GM18508 (cell line): Measurements from ENCODE around the gene CREB3L2.

ENCODE experiments used
- ATAC-seq: cut with Tn5 transposase; IDR thresholded peaks from one replicate; pipeline ENCODE4 v1.9.1; 2021; ENCODE audit warnings: moderate number of reproducible peaks; ENCODE audit not compliant: insufficient read depth, unreplicated experiment

The CREB3L2 gene

GRCh38 chr7:137954614-137955013, 47.3 kb downstream of the CREB3L2 start:
- no peak for ATAC-seq

DNA sequence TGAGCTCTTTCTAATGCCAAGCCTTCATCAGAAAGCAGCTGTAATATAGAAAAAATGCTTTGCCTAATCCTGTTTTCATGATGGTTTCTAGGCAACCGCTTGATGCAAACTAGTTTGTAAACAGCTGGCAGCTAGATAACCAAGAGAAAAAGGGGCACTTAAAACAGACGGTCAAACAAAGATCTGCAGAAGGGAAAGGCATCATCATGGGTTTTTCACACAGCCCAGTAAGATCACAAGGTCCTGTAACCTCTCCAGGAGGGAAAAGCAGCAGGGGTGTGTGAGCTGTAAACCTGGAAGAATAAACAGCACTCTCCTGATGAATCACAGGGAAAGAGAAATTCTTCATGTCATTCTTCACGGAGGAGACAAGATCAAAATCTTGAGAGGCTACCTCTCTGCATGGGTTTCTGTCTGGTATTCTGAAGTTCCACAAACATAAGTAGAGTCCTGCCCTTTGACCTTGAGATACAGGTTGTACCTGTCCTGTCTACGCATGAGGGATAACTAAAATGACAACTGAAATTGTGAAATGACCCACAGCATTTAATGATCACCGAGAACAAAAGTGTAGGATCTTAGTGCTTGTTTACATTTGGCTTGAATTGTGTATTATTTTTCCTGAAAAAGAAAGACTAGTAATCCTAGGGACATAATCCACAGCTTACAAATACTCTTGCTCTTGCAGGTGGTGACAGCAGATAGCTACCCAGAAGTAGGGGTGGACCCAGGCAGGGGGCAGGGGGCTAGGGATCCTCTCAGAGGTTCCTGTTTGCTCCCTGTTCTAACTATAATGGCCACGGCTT, 48.0 kb downstream of the CREB3L2 start:
- no peak for ATAC-seq

DNA sequence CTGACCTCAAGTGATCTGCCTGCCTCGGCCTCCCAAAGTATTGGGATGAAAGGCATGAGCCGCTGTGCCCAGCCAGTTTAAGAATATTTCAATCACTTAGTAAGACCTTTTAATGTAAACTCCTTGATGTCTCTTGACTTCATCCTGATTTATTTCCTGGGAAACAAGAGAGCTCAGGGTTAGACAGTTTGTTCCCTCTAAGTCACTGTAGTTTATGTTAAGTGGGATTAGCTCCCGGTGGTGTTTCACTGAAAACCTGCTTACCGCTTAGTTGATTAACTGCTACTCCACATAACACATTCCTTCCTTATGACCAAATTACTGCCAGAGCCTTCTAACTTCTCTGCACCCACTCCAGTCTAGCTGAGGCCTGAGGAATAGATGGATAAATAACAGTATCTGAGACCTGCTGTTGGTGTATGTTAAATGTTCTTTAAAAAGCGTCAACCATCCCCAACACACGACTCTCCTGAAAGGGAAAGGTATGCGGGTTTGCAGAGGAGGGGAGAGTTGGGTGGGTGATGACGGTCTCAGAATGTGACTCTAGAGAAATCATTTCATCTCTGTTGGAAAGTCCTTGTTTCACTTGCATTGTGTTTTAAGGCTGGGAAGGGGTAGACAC, 48.7 kb downstream of the CREB3L2 start:
- no peak for ATAC-seq

- no peak for ATAC-seq
These were observed 49.5 kb downstream of the CREB3L2 start for GRCh38 chr7:137952426-137952805.

- no peak for ATAC-seq
These were observed 50.0 kb downstream of the CREB3L2 start for GRCh38 chr7:137951700-137952425.

GRCh38 chr7:137950967-137951366, 50.9 kb downstream of the CREB3L2 start:
- no peak for ATAC-seq

DNA sequence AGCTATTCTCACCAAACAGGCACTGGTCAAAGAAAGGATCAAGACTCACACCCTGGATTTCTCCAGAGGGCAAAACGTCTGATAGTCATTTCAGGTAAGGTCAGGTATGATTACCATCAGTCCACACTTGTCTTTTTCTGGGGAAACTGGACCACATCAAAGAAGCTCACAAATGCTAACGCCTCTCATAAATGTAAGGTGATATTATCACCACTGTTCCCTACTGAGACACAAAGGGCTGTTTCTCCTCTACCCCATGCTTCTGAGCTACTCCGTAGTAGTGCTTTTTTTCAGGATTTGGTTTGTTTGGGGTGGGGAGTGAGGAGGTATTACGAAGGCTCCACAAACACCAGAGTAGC, 51.6 kb downstream of the CREB3L2 start:
- no peak for ATAC-seq

GRCh38 chr7:137949416-137950262, 52.2 kb downstream of the CREB3L2 start:
- ATAC-seq = no peak

DNA sequence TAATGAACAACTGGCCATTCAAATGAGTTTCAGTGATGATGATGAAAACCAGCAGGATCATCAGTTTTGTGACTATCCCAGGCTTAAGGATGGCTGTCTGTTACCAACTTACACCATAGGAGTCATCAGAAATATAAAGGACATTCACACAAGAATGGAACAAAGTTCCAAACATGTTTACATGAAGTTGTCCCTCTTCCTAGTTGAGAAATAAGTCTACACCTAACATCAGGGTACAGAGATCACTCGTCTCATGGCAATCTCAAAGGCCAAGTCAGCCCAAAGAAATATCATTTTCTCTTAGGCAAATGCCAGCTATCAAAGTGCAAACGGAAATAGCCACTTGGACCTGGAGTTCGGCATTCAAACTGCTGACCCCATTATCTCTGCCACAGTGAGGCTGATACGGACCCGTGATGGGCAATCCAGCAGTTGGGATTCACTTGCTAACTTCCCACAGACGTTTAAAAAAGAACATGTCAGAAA, 53.0 kb downstream of the CREB3L2 start:
- ATAC-seq = no peak

DNA sequence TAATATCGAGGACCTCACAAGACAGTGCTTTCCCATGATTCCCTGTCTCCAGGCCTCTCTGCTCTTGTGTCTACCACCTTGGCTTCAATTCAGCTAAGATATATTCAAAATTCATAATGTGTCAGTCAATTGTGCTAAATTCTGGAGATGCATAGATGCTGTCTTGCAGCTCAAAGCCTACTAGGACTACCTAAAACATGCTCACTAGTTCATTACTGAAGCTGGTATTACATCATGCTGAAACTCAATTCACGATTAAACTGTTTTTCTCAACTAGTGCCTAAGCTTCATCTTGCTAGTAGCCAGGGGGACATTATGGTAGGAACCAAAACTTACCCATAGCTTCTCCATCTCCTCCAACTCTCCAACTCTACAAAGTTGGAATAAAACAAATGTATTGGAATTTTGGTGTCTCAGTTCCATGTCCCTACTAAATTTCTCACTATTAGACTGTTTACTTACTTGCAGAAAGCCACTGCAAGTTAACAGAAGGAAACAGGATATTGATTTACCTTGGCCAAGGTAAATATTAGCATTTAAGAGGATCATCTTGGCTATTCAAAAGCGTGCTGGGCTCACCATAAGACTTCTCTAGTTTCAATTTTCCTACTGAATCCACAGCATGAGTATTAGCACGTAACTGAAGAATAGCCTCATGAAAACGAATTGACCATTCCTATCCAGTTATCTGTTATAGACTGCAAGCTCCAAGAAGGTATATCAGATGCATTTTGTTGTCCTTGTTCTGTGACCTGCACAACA, 53.6 kb downstream of the CREB3L2 start:
- ATAC-seq = no peak

DNA sequence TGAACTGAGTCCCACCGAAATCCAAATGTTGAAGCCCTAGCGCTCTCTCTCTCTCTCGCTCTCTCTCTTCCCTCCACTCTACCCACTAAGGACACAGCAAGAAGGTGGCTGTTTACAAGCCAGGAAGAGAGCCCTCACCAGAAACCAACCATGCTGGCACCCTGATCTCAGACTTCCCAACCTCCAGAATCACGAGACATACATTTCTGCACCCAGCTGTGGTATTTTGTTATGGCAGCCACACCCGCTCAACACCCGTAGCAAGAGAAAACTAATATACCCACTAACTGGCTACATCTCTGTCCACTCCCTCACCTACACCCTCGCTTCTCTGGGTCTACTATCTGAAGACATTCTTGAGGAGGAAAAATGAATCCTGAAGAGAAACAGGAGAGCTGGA, 54.8 kb downstream of the CREB3L2 start:
- no peak for ATAC-seq

DNA sequence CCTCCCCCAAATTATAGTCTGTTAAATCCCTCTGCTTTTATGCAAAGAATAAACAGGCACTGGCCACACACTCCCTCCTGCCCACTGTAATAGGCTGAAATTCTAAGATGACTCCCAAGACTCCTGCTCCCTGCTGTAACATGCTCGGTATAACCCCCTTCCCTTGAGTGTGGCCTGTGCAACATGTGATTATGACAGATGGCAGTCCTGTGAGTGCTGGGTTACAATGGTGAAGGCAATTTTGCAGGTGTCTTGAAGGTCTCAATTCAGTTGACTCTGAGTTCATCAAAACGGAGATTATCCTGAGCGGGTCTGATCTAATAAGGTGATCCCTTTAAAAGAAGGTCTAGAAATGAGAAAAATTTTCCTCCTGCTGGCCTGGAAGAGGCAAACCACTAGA, 55.9 kb downstream of the CREB3L2 start:
- ATAC-seq = no peak

DNA sequence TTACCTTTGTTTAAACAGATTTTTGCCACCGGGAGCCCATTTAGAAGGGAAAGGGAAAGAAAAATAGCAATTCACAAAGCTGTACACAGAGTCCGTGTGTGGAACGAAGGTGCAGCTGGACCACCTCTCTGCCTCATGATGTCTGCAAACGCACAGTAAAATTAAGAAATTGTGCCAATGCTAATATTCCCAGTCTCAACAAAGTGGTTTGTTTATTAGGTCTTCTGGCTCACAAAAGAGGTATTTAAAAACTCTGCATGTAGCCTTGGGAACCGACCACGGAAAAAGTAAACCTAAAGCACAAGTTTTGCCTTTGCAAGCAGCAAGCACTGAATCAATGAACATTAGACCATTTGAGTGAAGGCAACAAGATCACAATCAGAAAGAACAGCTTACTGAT, 57.7 kb downstream of the CREB3L2 start:
- no peak for ATAC-seq

DNA sequence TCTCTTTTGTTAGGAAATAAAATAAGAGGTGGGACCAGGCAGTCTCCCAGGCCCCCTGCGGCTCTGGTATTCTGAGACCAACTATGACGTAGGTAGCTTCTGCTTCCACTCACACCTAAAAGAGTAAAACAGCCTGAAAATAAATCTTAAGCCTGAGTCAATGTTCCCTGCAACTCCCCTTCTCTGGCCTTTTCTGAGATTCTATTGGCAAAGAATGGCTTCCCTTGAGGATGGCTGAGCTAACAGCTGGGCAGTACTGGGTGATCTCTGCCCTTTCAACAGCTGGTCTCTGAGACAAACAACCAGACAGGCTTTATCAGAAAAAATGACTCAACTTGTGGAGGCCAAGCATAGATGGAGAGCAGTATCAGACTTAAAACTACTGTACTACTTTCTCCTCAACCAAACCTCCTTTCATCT, 58.7 kb downstream of the CREB3L2 start:
- no peak for ATAC-seq

- ATAC-seq = no peak
These were observed 59.3 kb downstream of the CREB3L2 start for GRCh38 chr7:137942484-137943115.

DNA sequence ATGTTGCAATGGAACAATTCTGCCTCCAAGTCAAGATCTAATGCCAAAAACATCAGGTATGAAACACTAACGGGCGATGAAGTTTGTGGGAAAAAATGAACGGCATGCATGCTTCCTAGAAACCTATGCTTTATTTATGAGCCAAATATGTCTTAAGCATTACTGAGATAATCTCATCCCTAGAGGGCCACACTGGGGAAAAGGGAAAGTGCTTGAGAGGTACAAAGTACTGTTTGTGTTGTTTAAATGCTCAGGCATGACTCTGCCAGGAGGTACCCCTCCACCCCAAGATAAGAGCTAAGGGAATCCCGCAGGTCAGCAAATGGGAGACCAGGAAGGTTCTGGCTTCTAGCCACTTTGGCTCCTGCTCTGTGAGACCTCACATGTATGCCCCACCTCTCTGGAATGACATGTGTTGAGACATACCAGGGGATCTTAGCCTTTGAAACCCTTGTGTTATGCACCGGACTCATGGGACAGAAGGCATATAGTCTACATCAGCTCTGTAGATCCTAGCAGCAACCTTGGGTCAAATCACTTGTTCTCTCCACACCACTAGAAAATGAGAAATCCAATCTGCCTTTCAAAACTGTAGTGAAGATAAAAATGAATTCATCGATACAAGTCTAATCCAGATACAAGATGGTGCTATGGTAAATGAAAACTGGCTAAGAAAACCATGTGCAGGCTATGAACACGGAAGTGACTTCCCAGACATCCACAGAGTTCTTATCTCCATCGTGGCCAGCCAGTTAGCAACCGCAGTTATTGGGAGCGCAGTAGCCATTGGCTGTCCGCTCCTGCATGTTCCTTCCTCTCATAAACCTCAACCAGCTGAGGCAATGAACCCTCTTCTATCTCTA, 61.0 kb downstream of the CREB3L2 start:
- ATAC-seq = no peak

DNA sequence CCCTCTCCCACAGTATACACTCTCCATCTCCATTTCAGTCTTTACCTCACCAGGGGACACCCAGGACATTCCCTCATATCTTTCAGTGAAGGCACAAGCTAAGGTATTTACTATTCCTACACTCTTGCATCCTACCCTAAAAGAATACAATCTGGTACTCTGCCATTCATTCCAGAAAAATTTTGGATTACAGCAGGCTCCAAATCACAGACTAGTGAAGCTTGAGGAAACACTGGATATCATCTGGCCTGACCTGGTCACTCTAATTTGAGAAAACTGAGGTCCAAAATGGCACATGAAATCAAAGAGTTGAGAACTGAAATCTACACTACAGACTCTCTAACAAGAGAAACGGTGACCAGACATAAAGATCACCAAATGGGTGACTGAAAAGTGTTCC, 61.7 kb downstream of the CREB3L2 start:
- ATAC-seq = no peak

GRCh38 chr7:137937202-137937560, 64.7 kb downstream of the CREB3L2 start:
- no peak for ATAC-seq
